Astrocyte (in vitro differentiated cells and primary cell): ENCODE measurements around the gene GYG1. TPM values are rescaled to one million over a fixed set of nuclear protein-coding genes. Genes with fewer than 3 reads are reported as not detected.

Experiments
- DNase-seq: peaks from one replicate; pipeline ENCODE4 v3.0.0-alpha.2; 2010; ENCODE audit warnings: low read depth
- FAIRE-seq: peaks from 2 replicates; lab custom pipeline; 2011; peaks lifted over from hg19 to GRCh38; lab: Jason Lieb, UNC
- H2AFZ ChIP-seq: 2 replicates; pipeline ENCODE4 v1.6.0; 2012; ENCODE audit warnings: low read depth, low read length, inconsistent platforms
- H3K27ac ChIP-seq: 2 replicates; pipeline ENCODE4 v1.5.1; 2011; ENCODE audit warnings: low read depth, low read length, inconsistent platforms
- H3K27me3 ChIP-seq: 2 replicates; pipeline ENCODE4 v1.6.0; 2011; ENCODE audit warnings: low read length, inconsistent platforms; ENCODE audit not compliant: insufficient read depth
- H3K36me3 ChIP-seq: 2 replicates; pipeline ENCODE4 v1.5.1; 2011; ENCODE audit warnings: low read length, inconsistent platforms; ENCODE audit not compliant: insufficient read depth
- H3K4me1 ChIP-seq: 2 replicates; pipeline ENCODE4 v1.5.1; 2011; ENCODE audit warnings: low read length, inconsistent platforms; ENCODE audit not compliant: insufficient read depth
- H3K4me2 ChIP-seq: 2 replicates; pipeline ENCODE4 v1.6.0; 2012; ENCODE audit warnings: low read length, inconsistent platforms
- H3K4me3 ChIP-seq: 2 replicates; pipeline ENCODE4 v1.5.1; 2011; ENCODE audit warnings: low read depth, mild to moderate bottlenecking, low read length, inconsistent platforms; ENCODE audit not compliant: insufficient read depth
- H3K79me2 ChIP-seq: 2 replicates; pipeline ENCODE4 v1.6.0; 2012; ENCODE audit warnings: mild to moderate bottlenecking, low read length, inconsistent platforms; ENCODE audit not compliant: insufficient read depth
- H3K9ac ChIP-seq: 2 replicates; pipeline ENCODE4 v1.6.0; 2012; ENCODE audit warnings: mild to moderate bottlenecking, low read length, inconsistent platforms
- H3K9me3 ChIP-seq: 2 replicates; pipeline ENCODE4 v1.5.1; 2012; ENCODE audit warnings: low read depth, mild to moderate bottlenecking, low read length, inconsistent platforms; ENCODE audit not compliant: insufficient read depth
- H4K20me1 ChIP-seq: 2 replicates; pipeline ENCODE4 v1.6.0; 2012; ENCODE audit warnings: low read length, inconsistent platforms; ENCODE audit not compliant: insufficient read depth
- H3K27ac Mint-ChIP-seq: one replicate; pipeline ENCODE4 v1.8.0; 2021; ENCODE audit warnings: mild to moderate bottlenecking, mixed read lengths; ENCODE audit not compliant: unreplicated experiment
- H3K27me3 Mint-ChIP-seq: one replicate; pipeline ENCODE4 v1.8.0; 2021; ENCODE audit warnings: low read depth, mixed read lengths; ENCODE audit not compliant: unreplicated experiment
- H3K36me3 Mint-ChIP-seq: one replicate; pipeline ENCODE4 v1.8.0; 2021; ENCODE audit warnings: low read depth, mixed read lengths; ENCODE audit not compliant: unreplicated experiment
- H3K4me1 Mint-ChIP-seq: one replicate; pipeline ENCODE4 v1.8.0; 2021; ENCODE audit warnings: low read depth, mixed read lengths; ENCODE audit not compliant: unreplicated experiment
- H3K4me3 Mint-ChIP-seq: one replicate; pipeline ENCODE4 v1.8.0; 2021; ENCODE audit warnings: mild to moderate bottlenecking, moderate library complexity, mixed read lengths; ENCODE audit not compliant: unreplicated experiment
- H3K9me3 Mint-ChIP-seq: one replicate; pipeline ENCODE4 v1.8.0; 2021; ENCODE audit warnings: mild to moderate bottlenecking, mixed read lengths; ENCODE audit not compliant: unreplicated experiment
- CTCF ChIP-seq: IDR thresholded peaks from 2 replicates; pipeline ENCODE4 v1.5.1; 2011; ENCODE audit warnings: low read depth, mild to moderate bottlenecking, inconsistent platforms, low read length, moderate library complexity; ENCODE audit not compliant: insufficient read depth
- EZH2 ChIP-seq: IDR thresholded peaks from 2 replicates; pipeline ENCODE4 v1.6.1; 2012; ENCODE audit warnings: mild to moderate bottlenecking, low read length, inconsistent platforms; ENCODE audit not compliant: insufficient read depth
- total RNA-seq: library from RNA; stranded (reverse); gene quantifications from 2 replicates; pipeline ENCODE4 v1.2.1, GENCODE V29; 2021

GYG1 gene
- total RNA-seq, 1 donor from 2014 or later = 41.9 TPM

GRCh38 chr3:149010966-149011365, 19.6 kb downstream of the GYG1 start:
- peak overlapping the region; percentile 41 for H3K27ac Mint-ChIP-seq
- H3K9me3 Mint-ChIP-seq = no peaks in the 10 kb centered on the region
- Histone ChIP-seq H3K36me3 (peaks cover 10% of the 10 kb centered on the region), H3K4me2 (no peak overlapping the region), H3K9me3 (no peaks in the 10 kb centered on the region), H3K9ac (no peak overlapping the region), H3K4me3 (no peak overlapping the region), H3K79me2 (no peaks in the 10 kb centered on the region), H3K27ac (no peak overlapping the region), H4K20me1 (no peaks in the 10 kb centered on the region), H3K4me1 (peaks cover 25% of the 10 kb centered on the region), H2AFZ (no peak overlapping the region), H3K27me3 (no peaks in the 10 kb centered on the region)
- peaks cover 16% of the 10 kb centered on the region for H3K4me1 Mint-ChIP-seq
- FAIRE-seq (no peak), DNase-seq (no peak)
- H3K4me3 Mint-ChIP-seq = no peak overlapping the region
- peaks cover 22% of the 10 kb centered on the region for H3K36me3 Mint-ChIP-seq
- TF ChIP-seq CTCF (no peak), EZH2 (no peak)
- no peaks in the 10 kb centered on the region for H3K27me3 Mint-ChIP-seq

GRCh38 chr3:149011676-149012075, 20.3 kb downstream of the GYG1 start:
- Histone ChIP-seq H3K79me2 (no peaks in the 10 kb centered on the region), H3K9ac (no peak overlapping the region), H3K27ac (no peak overlapping the region), H3K27me3 (no peaks in the 10 kb centered on the region), H3K9me3 (no peaks in the 10 kb centered on the region), H3K36me3 (peaks cover 10% of the 10 kb centered on the region), H3K4me2 (no peak overlapping the region), H3K4me3 (no peak overlapping the region), H3K4me1 (peaks cover 31% of the 10 kb centered on the region), H2AFZ (no peak overlapping the region), H4K20me1 (no peaks in the 10 kb centered on the region)
- H3K27ac Mint-ChIP-seq = no peak overlapping the region
- H3K9me3 Mint-ChIP-seq = no peaks in the 10 kb centered on the region
- FAIRE-seq (no peak), DNase-seq (no peak)
- H3K4me1 Mint-ChIP-seq = peaks cover 21% of the 10 kb centered on the region
- H3K4me3 Mint-ChIP-seq = no peak overlapping the region
- H3K36me3 Mint-ChIP-seq = peaks cover 22% of the 10 kb centered on the region
- no peak for TF ChIP-seq CTCF
- no peak for TF ChIP-seq EZH2
- H3K27me3 Mint-ChIP-seq = no peaks in the 10 kb centered on the region

- TF ChIP-seq EZH2 = no peak
- no peak for TF ChIP-seq CTCF
- Histone ChIP-seq H3K27ac (peak overlapping the region; percentile 68), H3K4me3 (no peak overlapping the region), H4K20me1 (no peaks in the 10 kb centered on the region), H3K79me2 (no peaks in the 10 kb centered on the region), H3K9ac (peak overlapping the region; percentile 22), H3K27me3 (no peaks in the 10 kb centered on the region), H3K9me3 (no peaks in the 10 kb centered on the region), H2AFZ (no peak overlapping the region), H3K4me1 (peaks cover 47% of the 10 kb centered on the region), H3K4me2 (peak overlapping the region; percentile 58), H3K36me3 (peaks cover 10% of the 10 kb centered on the region)
- H3K4me3 Mint-ChIP-seq = no peak overlapping the region
- no peaks in the 10 kb centered on the region for H3K9me3 Mint-ChIP-seq
- peaks cover 31% of the 10 kb centered on the region for H3K4me1 Mint-ChIP-seq
- H3K27ac Mint-ChIP-seq = no peak overlapping the region
- H3K36me3 Mint-ChIP-seq = peaks cover 19% of the 10 kb centered on the region
- peak; percentile 73 for DNase-seq
- H3K27me3 Mint-ChIP-seq = no peaks in the 10 kb centered on the region
- FAIRE-seq = no peak
Observed at GRCh38 chr3:149013726-149014125, 22.4 kb downstream of the GYG1 start.
